Measurements from ENCODE around the gene CBLN2. TPM values are rescaled to one million over a fixed set of nuclear protein-coding genes. Genes with fewer than 3 reads are reported as not detected.

CBLN2 gene
- total RNA-seq, 1 donor from 2014 or later: 8.2 TPM

GRCh38 chr18:72541871-72542332 is 2.2 kb downstream of the CBLN2 start:
- intact Hi-C loops (cut with DNase I): no loop called here
- Histone ChIP-seq H3K27me3 (no peaks in the 10 kb centered on the region), H3K4me1 (no peaks in the 10 kb centered on the region), H3K27ac (no peak overlapping the region), H3K9me3 (no peaks in the 10 kb centered on the region), H3K36me3 (no peaks in the 10 kb centered on the region), H3K4me3 (peak overlapping the region; percentile 21 to 56)
- DNase-seq (ENCODE audit: low spot score in 2 of 2): no peak
- no peak for TF ChIP-seq CTCF (IDR thresholded peaks at IDR 0.05)

- no peak for DNase-seq (ENCODE audit: low spot score in 2 of 2)
- Histone ChIP-seq H3K9me3 (no peaks in the 10 kb centered on the region), H3K27ac (no peak overlapping the region), H3K27me3 (no peaks in the 10 kb centered on the region), H3K4me3 (no peak overlapping the region), H3K36me3 (no peaks in the 10 kb centered on the region), H3K4me1 (no peaks in the 10 kb centered on the region)
- intact Hi-C loops (cut with DNase I): no loop called here
- no peak for TF ChIP-seq CTCF (IDR thresholded peaks at IDR 0.05)
These were observed 4.2 kb downstream of the CBLN2 start for GRCh38 chr18:72539901-72540300.

GRCh38 chr18:72530622-72531021 is 13.5 kb downstream of the CBLN2 start:
- intact Hi-C loops (cut with DNase I): no loop called here
- no peak for DNase-seq (ENCODE audit: low spot score in 2 of 2)
- no peaks in the 10 kb centered on the region for H3K9me3 ChIP-seq
- H3K27ac ChIP-seq: no peak overlapping the region
- no peaks in the 10 kb centered on the region for H3K36me3 ChIP-seq
- TF ChIP-seq CTCF (IDR thresholded peaks at IDR 0.05): no peak
- H3K27me3 ChIP-seq: no peaks in the 10 kb centered on the region
- H3K4me1 ChIP-seq: no peaks in the 10 kb centered on the region
- no peak overlapping the region for H3K4me3 ChIP-seq

GRCh38 chr18:72504866-72505265 is 39.3 kb downstream of the CBLN2 start:
- Histone ChIP-seq H3K27me3 (no peaks in the 10 kb centered on the region), H3K36me3 (no peaks in the 10 kb centered on the region), H3K4me1 (no peaks in the 10 kb centered on the region), H3K9me3 (no peaks in the 10 kb centered on the region), H3K27ac (no peak overlapping the region), H3K4me3 (no peak overlapping the region)
- intact Hi-C loops (cut with DNase I): no loop called here
- TF ChIP-seq CTCF (IDR thresholded peaks at IDR 0.05): no peak
- DNase-seq (ENCODE audit: low spot score in 2 of 2): no peak

GRCh38 chr18:72502671-72503431 is 41.3 kb downstream of the CBLN2 start:
- H3K36me3 ChIP-seq: no peaks in the 10 kb centered on the region
- no peaks in the 10 kb centered on the region for H3K9me3 ChIP-seq
- H3K4me3 ChIP-seq: no peak overlapping the region
- intact Hi-C loops (cut with DNase I): no loop called here
- no peak for DNase-seq (ENCODE audit: low spot score in 2 of 2)
- no peak overlapping the region for H3K27ac ChIP-seq
- TF ChIP-seq CTCF (IDR thresholded peaks at IDR 0.05): no peak
- no peaks in the 10 kb centered on the region for H3K27me3 ChIP-seq
- H3K4me1 ChIP-seq: no peaks in the 10 kb centered on the region
